ENCODE measurements around the gene TLR6. TPM values are rescaled to one million over a fixed set of nuclear protein-coding genes. Genes with fewer than 3 reads are reported as not detected.

TLR6 gene
- total RNA-seq, 1 experiment from 2014 or later: not detected

DNA sequence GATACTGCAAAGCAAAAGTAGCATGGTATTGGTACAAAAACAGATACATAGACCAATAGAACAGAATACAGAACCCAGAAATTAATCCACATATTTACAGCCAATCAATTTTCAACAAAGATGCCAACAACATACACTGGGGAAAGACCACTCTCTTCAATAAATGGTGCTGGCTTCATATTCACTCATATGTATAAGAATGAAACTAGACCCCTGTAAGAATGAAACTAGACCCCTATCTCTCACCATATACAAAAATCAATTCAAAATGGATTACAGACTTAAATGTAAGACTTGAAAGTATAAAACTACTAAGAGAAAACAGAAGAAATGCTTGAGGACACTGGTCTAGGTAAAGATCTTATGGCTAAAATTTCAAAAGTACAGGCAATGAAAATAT is 19.3 kb downstream of the TLR6 start:
- H3K27ac Mint-ChIP-seq (ENCODE audit: unreplicated experiment): no peak overlapping the region
- no peak for DNase-seq
- peaks cover 10% of the 10 kb centered on the region for H3K27me3 Mint-ChIP-seq (ENCODE audit: insufficient read depth, unreplicated experiment)
- H3K9me3 ChIP-seq: 0 out of 2 replicates have a peak, but pooled peaks cover 3% of the 10 kb centered on the region
- CTCF ChIA-PET: no interaction called here
- intact Hi-C loops (cut with micrococcal nuclease; ENCODE audit: unreplicated experiment): no loop called here
- no peaks in the 10 kb centered on the region for H3K4me1 ChIP-seq
- no peaks in the 10 kb centered on the region for H3K36me3 Mint-ChIP-seq (ENCODE audit: insufficient read depth, unreplicated experiment)
- H3K9me3 Mint-ChIP-seq (ENCODE audit: unreplicated experiment): peaks cover 10% of the 10 kb centered on the region
- no peaks in the 10 kb centered on the region for H3K27me3 ChIP-seq (replicated peaks; ENCODE audit: control insufficient read depth, insufficient read depth, low read length)
- H3K36me3 ChIP-seq (ENCODE audit: control insufficient read depth, insufficient read depth, low read length): no peaks in the 10 kb centered on the region
- H3K4me3 Mint-ChIP-seq (ENCODE audit: unreplicated experiment): no peak overlapping the region
- TF ChIP-seq, protein P1, sequence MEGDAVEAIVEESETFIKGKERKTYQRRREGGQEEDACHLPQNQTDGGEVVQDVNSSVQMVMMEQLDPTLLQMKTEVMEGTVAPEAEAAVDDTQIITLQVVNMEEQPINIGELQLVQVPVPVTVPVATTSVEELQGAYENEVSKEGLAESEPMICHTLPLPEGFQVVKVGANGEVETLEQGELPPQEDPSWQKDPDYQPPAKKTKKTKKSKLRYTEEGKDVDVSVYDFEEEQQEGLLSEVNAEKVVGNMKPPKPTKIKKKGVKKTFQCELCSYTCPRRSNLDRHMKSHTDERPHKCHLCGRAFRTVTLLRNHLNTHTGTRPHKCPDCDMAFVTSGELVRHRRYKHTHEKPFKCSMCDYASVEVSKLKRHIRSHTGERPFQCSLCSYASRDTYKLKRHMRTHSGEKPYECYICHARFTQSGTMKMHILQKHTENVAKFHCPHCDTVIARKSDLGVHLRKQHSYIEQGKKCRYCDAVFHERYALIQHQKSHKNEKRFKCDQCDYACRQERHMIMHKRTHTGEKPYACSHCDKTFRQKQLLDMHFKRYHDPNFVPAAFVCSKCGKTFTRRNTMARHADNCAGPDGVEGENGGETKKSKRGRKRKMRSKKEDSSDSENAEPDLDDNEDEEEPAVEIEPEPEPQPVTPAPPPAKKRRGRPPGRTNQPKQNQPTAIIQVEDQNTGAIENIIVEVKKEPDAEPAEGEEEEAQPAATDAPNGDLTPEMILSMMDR (IDR thresholded peaks at IDR 0.05; ENCODE audit: insufficient read depth in 1 of 2, low read depth in 1 of 2, low read length in 1 of 2, severe bottlenecking in 1 of 2, unreplicated experiment in 1 of 2): no peak
- no peaks in the 10 kb centered on the region for H3K4me1 Mint-ChIP-seq (ENCODE audit: low read depth, unreplicated experiment)
- no peak overlapping the region for H3K4me3 ChIP-seq (ENCODE audit: low read depth, low read length)
- no TSS peak for BruUV-seq (replicated peaks)
- POLR2A ChIA-PET: no interaction called here

DNA sequence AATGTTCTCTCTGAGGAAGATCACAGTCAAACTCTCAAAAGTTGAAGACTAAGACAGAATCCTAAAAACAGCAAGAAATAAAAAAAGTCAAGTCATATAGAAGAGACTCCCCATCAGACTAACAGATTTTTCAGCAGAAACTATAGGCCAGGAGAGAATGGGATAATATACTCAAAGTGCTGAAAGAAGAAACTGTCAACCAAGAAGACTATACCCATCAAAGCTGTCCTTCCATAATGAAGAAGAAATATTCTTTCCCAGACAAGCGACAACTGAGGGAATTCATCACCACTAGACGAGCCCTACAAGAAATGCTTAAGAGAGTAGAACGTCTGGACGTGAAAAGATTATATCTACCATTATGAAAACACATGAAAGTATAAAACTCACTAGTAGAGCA is 22.0 kb downstream of the TLR6 start:
- Mint-ChIP-seq H3K9me3 (ENCODE audit: unreplicated experiment) (peaks cover 10% of the 10 kb centered on the region), H3K36me3 (ENCODE audit: insufficient read depth, unreplicated experiment) (no peaks in the 10 kb centered on the region), H3K27ac (ENCODE audit: unreplicated experiment) (no peak overlapping the region), H3K4me3 (ENCODE audit: unreplicated experiment) (no peak overlapping the region), H3K4me1 (ENCODE audit: low read depth, unreplicated experiment) (no peaks in the 10 kb centered on the region), H3K27me3 (ENCODE audit: insufficient read depth, unreplicated experiment) (peaks cover 8% of the 10 kb centered on the region)
- no peaks in the 10 kb centered on the region for H3K4me1 ChIP-seq
- ChIA-PET CTCF (no interaction called here), POLR2A (no interaction called here)
- DNase-seq: no peak
- H3K36me3 ChIP-seq (ENCODE audit: control insufficient read depth, insufficient read depth, low read length): no peaks in the 10 kb centered on the region
- H3K9me3 ChIP-seq: 0 out of 2 replicates have a peak, but pooled peaks cover 3% of the 10 kb centered on the region
- BruUV-seq (replicated peaks): no TSS peak
- TF ChIP-seq, protein P1 (IDR thresholded peaks at IDR 0.05; ENCODE audit: insufficient read depth in 1 of 2, low read depth in 1 of 2, low read length in 1 of 2, severe bottlenecking in 1 of 2, unreplicated experiment in 1 of 2): no peak
- H3K27me3 ChIP-seq (replicated peaks; ENCODE audit: control insufficient read depth, insufficient read depth, low read length): no peaks in the 10 kb centered on the region
- H3K4me3 ChIP-seq (ENCODE audit: low read depth, low read length): no peak overlapping the region
- intact Hi-C loops (cut with micrococcal nuclease; ENCODE audit: unreplicated experiment): no loop called here

DNA sequence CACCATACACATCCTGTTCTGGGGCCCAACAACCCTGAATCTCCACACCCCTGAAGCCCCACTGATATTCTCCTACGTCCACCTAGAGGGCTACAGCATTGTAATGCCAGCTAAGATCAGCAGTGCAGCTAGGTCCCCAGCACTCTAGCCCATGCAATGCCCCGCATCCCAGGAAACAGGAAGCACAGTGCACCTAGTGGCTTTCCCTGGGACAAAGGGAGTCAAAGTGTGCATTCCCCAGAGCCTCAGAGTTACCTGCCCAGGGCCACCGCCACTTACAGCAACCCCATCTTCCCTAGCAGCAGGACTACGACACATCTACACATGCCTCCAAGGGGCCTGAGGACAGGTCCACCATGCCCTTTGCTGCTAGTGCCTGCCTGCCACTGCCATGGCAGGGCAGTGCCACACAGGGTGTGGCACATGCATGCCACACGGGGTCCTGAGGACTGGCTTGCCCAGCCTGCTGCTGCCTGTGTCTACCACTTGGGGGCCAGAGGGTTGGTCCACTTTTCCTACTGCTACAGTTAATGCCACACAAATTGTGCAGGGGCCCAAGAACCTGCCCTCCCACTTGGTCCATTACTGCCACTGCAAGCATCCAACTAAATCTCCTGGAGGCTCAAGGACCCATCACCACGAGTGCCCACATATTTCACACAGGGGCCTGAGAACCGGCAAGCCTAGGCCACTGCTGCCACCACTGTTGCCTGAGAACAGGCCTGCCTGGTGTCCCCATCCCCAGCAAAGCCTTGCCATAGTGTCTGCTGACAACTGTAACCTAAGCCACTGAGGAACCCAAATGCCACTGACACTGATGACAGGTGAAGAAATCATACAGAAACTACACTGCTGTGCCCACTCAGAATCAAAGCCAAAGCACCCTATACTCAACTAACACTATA is 23.7 kb downstream of the TLR6 start:
- Histone ChIP-seq H3K4me1 (no peaks in the 10 kb centered on the region), H3K4me3 (ENCODE audit: low read depth, low read length) (no peak overlapping the region), H3K9me3 (0 out of 2 replicates have a peak, but pooled peaks cover 3% of the 10 kb centered on the region), H3K27me3 (replicated peaks; ENCODE audit: control insufficient read depth, insufficient read depth, low read length) (no peaks in the 10 kb centered on the region), H3K36me3 (ENCODE audit: control insufficient read depth, insufficient read depth, low read length) (no peaks in the 10 kb centered on the region)
- no peak for DNase-seq
- Mint-ChIP-seq H3K27ac (ENCODE audit: unreplicated experiment) (no peak overlapping the region), H3K27me3 (ENCODE audit: insufficient read depth, unreplicated experiment) (peaks cover 6% of the 10 kb centered on the region), H3K36me3 (ENCODE audit: insufficient read depth, unreplicated experiment) (no peaks in the 10 kb centered on the region), H3K4me1 (ENCODE audit: low read depth, unreplicated experiment) (no peaks in the 10 kb centered on the region), H3K9me3 (ENCODE audit: unreplicated experiment) (peaks cover 10% of the 10 kb centered on the region), H3K4me3 (ENCODE audit: unreplicated experiment) (no peak overlapping the region)
- POLR2A ChIA-PET: no interaction called here
- intact Hi-C loops (cut with micrococcal nuclease; ENCODE audit: unreplicated experiment): no loop called here
- BruUV-seq (replicated peaks): no TSS peak
- CTCF ChIA-PET: interaction anchor here (1.4 kb wide), 1 partner anchor 24 kb away, joined by 3 read pairs; the partner anchor contains the start of gene TLR6
- TF ChIP-seq, protein P1 (IDR thresholded peaks at IDR 0.05; ENCODE audit: insufficient read depth in 1 of 2, low read depth in 1 of 2, low read length in 1 of 2, severe bottlenecking in 1 of 2, unreplicated experiment in 1 of 2): peak in 1 of 2 experiments; percentile 7

All from Caco-2 (cell line).